Measurements from ENCODE around the gene OLFML2A. TPM values are rescaled to one million over a fixed set of nuclear protein-coding genes. Genes with fewer than 3 reads are reported as not detected.
A peak's percentile ranks its signal among the peaks of the same experiment; 100 is the strongest.

The OLFML2A gene
- polyA plus RNA-seq, 3 donors: 0.03 to 0.25 TPM; not detected in 1

- no peak for DNase-seq
- H3K27ac ChIP-seq (ENCODE audit: low read depth in 1 of 2, low read length in 2 of 2): no peak overlapping the region
- H3K9me3 ChIP-seq (replicated peaks in 1 of 2; ENCODE audit: control insufficient read depth in 1 of 2, insufficient read depth in 1 of 2, low read length in 2 of 2): no peaks in the 10 kb centered on the region
- H3K36me3 Mint-ChIP-seq: no peaks in the 10 kb centered on the region
- H3K4me1 Mint-ChIP-seq: no peaks in the 10 kb centered on the region
- H4K20me1 ChIP-seq (ENCODE audit: insufficient read depth, low read length): no peaks in the 10 kb centered on the region
- H3K27me3 ChIP-seq (ENCODE audit: control insufficient read depth in 2 of 2, insufficient read depth in 2 of 2, low read length in 2 of 2): no peaks in the 10 kb centered on the region
- no peak overlapping the region for H3K4me3 Mint-ChIP-seq
- peaks cover 5 to 6% (median 6%) of the 10 kb centered on the region in 3 donors for H3K27me3 Mint-ChIP-seq (ENCODE audit: low read depth in 3 of 3)
- H3K9me3 Mint-ChIP-seq: peaks cover 0 to 2% (median 0%) of the 10 kb centered on the region in 7 donors
- no peak overlapping the region for H3K4me2 ChIP-seq (replicated peaks; ENCODE audit: extremely low read depth, low read length, poor library complexity, severe bottlenecking)
- no peaks in the 10 kb centered on the region for H3K79me2 ChIP-seq (ENCODE audit: insufficient read depth, low read length)
- WGBS (ENCODE audit: insufficient coverage): 91% methylated on average over 5 of the region's 7 CpGs
- H3K27ac Mint-ChIP-seq: no peak overlapping the region
- H3K4me1 ChIP-seq (ENCODE audit: control insufficient read depth in 1 of 2, insufficient read depth in 2 of 2, low read length in 2 of 2): no peaks in the 10 kb centered on the region
- peak overlapping the region; percentile 27 for H3K9ac ChIP-seq (ENCODE audit: insufficient read depth, low read length, poor library complexity, severe bottlenecking)
- TF ChIP-seq CTCF (IDR thresholded peaks at IDR 0.05): no peak
- no peak overlapping the region for H3K4me3 ChIP-seq (replicated peaks in 1 of 3; ENCODE audit: low read depth in 2 of 3, low read length in 3 of 3)
- intact Hi-C loops (cut with micrococcal nuclease): no loop called here
- no peak overlapping the region for H2AFZ ChIP-seq (ENCODE audit: insufficient read depth, low read depth, low read length, poor library complexity, severe bottlenecking)
- no peaks in the 10 kb centered on the region for H3K36me3 ChIP-seq (replicated peaks in 1 of 2; ENCODE audit: control insufficient read depth in 1 of 2, insufficient read depth in 2 of 2, low read length in 2 of 2)
Measured at GRCh38 chr9:124813041-124813440, 36.1 kb downstream of the OLFML2A start.

DNA sequence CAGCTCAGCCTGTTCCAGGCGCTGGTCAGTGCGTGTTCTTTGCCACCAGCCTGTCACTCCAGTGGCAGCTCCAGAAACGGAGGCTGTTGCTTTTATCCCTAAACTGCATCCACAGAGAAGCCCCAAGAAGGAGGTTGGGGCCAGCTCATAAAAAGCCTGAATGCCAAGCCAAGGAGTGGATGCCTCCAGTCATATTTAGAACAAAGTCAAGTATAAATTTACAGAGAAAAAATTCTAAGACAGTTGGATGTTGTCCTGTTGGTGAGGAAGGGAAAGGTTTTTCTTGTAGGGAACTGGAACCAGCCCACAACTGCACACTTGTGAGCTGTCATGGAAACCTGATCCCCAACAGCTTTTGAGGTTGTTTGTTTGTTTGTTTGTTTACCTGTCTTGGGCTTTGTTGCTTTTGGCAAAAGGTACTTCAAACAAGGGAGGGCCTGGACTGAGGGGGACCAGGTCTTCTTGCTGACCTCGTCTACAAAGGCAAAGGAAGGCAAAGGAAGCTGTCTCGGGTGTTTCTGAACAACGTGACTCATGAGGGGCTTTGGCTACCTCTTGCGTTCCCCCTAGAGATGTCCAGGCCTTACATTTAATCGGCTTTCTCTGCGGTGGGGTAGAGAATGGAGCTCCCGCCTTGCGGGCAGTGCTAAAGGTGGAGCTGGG is 36.7 kb downstream of the OLFML2A start:
- Histone ChIP-seq H3K36me3 (replicated peaks in 1 of 2; ENCODE audit: control insufficient read depth in 1 of 2, insufficient read depth in 2 of 2, low read length in 2 of 2) (no peaks in the 10 kb centered on the region), H3K27ac (ENCODE audit: low read depth in 1 of 2, low read length in 2 of 2) (no peak overlapping the region), H3K9me3 (replicated peaks in 1 of 2; ENCODE audit: control insufficient read depth in 1 of 2, insufficient read depth in 1 of 2, low read length in 2 of 2) (no peaks in the 10 kb centered on the region), H2AFZ (ENCODE audit: insufficient read depth, low read depth, low read length, poor library complexity, severe bottlenecking) (no peak overlapping the region), H3K4me1 (ENCODE audit: control insufficient read depth in 1 of 2, insufficient read depth in 2 of 2, low read length in 2 of 2) (no peaks in the 10 kb centered on the region), H3K79me2 (ENCODE audit: insufficient read depth, low read length) (no peaks in the 10 kb centered on the region), H3K4me3 (replicated peaks in 1 of 3; ENCODE audit: low read depth in 2 of 3, low read length in 3 of 3) (no peak overlapping the region), H3K27me3 (ENCODE audit: control insufficient read depth in 2 of 2, insufficient read depth in 2 of 2, low read length in 2 of 2) (no peaks in the 10 kb centered on the region), H4K20me1 (ENCODE audit: insufficient read depth, low read length) (no peaks in the 10 kb centered on the region), H3K4me2 (replicated peaks; ENCODE audit: extremely low read depth, low read length, poor library complexity, severe bottlenecking) (no peak overlapping the region), H3K9ac (ENCODE audit: insufficient read depth, low read length, poor library complexity, severe bottlenecking) (peak overlapping the region; percentile 27)
- DNase-seq: no peak
- 91% methylated on average over 11 of the region's 11 CpGs for WGBS (ENCODE audit: insufficient coverage)
- intact Hi-C loops (cut with micrococcal nuclease): no loop called here
- H3K27me3 Mint-ChIP-seq (ENCODE audit: low read depth in 3 of 3): peaks cover 5 to 6% (median 6%) of the 10 kb centered on the region in 3 donors
- H3K4me1 Mint-ChIP-seq: no peaks in the 10 kb centered on the region
- peaks cover 0 to 2% (median 0%) of the 10 kb centered on the region in 7 donors for H3K9me3 Mint-ChIP-seq
- no peaks in the 10 kb centered on the region for H3K36me3 Mint-ChIP-seq
- no peak overlapping the region for H3K4me3 Mint-ChIP-seq
- H3K27ac Mint-ChIP-seq: no peak overlapping the region
- TF ChIP-seq CTCF (IDR thresholded peaks at IDR 0.05): no peak
